Measurements from ENCODE around the gene CHMP1B.

GRCh38 chr18:11817229-11817628 is 34.0 kb upstream of the CHMP1B start:
- no peak for TF ChIP-seq POLR2A (IDR thresholded peaks at IDR 0.05)
- TF ChIP-seq, protein P1, sequence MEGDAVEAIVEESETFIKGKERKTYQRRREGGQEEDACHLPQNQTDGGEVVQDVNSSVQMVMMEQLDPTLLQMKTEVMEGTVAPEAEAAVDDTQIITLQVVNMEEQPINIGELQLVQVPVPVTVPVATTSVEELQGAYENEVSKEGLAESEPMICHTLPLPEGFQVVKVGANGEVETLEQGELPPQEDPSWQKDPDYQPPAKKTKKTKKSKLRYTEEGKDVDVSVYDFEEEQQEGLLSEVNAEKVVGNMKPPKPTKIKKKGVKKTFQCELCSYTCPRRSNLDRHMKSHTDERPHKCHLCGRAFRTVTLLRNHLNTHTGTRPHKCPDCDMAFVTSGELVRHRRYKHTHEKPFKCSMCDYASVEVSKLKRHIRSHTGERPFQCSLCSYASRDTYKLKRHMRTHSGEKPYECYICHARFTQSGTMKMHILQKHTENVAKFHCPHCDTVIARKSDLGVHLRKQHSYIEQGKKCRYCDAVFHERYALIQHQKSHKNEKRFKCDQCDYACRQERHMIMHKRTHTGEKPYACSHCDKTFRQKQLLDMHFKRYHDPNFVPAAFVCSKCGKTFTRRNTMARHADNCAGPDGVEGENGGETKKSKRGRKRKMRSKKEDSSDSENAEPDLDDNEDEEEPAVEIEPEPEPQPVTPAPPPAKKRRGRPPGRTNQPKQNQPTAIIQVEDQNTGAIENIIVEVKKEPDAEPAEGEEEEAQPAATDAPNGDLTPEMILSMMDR (IDR thresholded peaks at IDR 0.05): no peak
- no peak for TF ChIP-seq POLR2AphosphoS5 (IDR thresholded peaks at IDR 0.05)
